ENCODE results near the gene FUT8.

The FUT8 gene

DNA sequence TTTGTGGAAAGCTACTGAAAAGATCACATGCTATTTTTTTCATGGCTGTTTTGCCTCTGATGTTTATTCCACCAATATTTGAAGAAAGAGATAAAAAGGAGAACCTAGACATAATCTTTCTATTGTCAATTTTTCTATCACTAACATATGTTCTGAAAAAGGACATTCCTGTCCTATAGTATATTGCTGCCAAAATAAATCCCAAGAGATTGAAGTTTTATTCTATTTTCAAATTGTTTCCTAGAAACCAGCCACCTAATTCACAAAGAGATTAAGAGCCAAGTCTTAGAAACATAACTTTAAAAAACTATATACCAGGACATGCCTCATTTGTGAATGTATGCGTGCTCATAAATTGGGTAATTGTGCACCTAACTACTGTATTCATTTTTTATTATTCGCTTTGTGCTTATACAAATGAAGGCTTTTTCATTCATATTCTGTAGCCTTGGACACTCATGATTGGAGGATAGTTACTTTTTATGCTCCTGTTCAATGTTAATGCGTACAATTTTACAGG, 200.7 kb downstream of the FUT8 start:
- DNase-seq (ENCODE audit: low read depth) = no peak
- H3K4me3 ChIP-seq (ENCODE audit: low read depth, low read length) = no peak overlapping the region
- TF ChIP-seq, protein P1, sequence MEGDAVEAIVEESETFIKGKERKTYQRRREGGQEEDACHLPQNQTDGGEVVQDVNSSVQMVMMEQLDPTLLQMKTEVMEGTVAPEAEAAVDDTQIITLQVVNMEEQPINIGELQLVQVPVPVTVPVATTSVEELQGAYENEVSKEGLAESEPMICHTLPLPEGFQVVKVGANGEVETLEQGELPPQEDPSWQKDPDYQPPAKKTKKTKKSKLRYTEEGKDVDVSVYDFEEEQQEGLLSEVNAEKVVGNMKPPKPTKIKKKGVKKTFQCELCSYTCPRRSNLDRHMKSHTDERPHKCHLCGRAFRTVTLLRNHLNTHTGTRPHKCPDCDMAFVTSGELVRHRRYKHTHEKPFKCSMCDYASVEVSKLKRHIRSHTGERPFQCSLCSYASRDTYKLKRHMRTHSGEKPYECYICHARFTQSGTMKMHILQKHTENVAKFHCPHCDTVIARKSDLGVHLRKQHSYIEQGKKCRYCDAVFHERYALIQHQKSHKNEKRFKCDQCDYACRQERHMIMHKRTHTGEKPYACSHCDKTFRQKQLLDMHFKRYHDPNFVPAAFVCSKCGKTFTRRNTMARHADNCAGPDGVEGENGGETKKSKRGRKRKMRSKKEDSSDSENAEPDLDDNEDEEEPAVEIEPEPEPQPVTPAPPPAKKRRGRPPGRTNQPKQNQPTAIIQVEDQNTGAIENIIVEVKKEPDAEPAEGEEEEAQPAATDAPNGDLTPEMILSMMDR (IDR thresholded peaks at IDR 0.05; ENCODE audit: low read depth, low read length, missing control alignments) = no peak

DNA sequence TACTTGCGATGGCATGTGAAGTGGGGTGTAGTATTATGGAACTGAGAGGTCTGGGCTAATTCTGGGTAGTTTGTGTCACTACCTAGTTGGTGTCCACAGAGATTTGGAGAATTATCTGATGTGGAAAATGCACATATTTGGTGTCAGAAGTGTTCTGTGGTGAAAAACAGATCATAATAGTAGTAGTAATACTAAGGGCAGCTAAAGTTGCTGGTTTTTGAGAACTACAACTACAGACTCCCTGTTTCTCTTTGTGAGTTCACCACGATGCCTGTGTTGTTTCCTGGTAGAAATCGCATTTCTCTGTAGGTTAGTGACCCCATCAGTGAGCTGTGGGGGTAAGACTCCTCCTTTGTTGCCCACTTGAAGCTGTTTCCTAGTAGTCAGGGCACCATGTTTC, 206.5 kb downstream of the FUT8 start:
- no peak for DNase-seq (ENCODE audit: low read depth)
- H3K4me3 ChIP-seq (ENCODE audit: low read depth, low read length) = no peak overlapping the region
- TF ChIP-seq, protein P1 (IDR thresholded peaks at IDR 0.05; ENCODE audit: low read depth, low read length, missing control alignments) = no peak

- no peak for DNase-seq (ENCODE audit: low read depth)
- no peak overlapping the region for H3K4me3 ChIP-seq (ENCODE audit: low read depth, low read length)
- TF ChIP-seq, protein P1 (IDR thresholded peaks at IDR 0.05; ENCODE audit: low read depth, low read length, missing control alignments) = no peak
These were observed 207.7 kb downstream of the FUT8 start for GRCh38 chr14:65620195-65620594.

DNA sequence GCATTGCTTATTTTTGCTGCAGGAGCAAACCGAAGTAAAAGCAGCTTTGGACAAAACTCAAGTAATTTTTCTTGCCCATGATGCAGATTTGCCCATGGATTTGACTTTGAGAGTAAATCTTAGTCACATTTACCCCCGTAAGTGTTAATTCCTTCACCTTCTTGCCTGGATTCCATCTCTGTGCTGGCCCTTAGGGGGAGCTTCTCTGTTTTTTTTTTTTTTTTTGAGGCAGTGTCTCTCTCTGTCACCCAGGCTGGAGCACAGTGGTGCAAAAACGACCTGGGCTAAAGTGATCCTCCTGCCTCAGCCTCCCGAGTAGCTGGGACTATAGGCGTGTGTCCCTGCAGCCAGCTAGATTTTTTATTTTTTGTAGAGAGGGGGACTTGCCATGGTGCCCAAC, 210.2 kb downstream of the FUT8 start:
- TF ChIP-seq, protein P1 (IDR thresholded peaks at IDR 0.05; ENCODE audit: low read depth, low read length, missing control alignments) = no peak
- H3K4me3 ChIP-seq (ENCODE audit: low read depth, low read length) = no peak overlapping the region
- no peak for DNase-seq (ENCODE audit: low read depth)

- no peak overlapping the region for H3K4me3 ChIP-seq (ENCODE audit: low read depth, low read length)
- TF ChIP-seq, protein P1 (IDR thresholded peaks at IDR 0.05; ENCODE audit: low read depth, low read length, missing control alignments) = no peak
- no peak for DNase-seq (ENCODE audit: low read depth)
These were observed 211.2 kb downstream of the FUT8 start for GRCh38 chr14:65623759-65624158.

DNA sequence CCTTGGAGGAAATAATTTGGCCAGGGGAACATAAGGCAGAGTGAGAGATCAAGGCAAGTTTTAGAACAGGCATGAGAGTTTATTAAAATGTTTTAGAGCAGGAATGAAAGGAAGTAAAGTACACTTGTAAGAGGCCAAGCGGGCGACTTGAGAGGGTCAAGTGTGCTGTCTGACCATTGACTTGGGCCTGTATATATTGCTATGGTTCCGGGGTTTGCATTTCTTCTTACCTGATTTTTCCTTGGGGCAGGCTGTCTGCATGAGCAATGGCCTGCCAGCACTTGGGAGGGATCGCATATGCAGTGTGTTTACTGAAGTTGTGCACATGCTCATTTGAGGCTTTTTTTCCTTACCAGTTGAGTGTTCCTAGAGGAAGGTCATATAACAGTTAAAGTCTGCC, 214.8 kb downstream of the FUT8 start:
- TF ChIP-seq, protein P1 (IDR thresholded peaks at IDR 0.05; ENCODE audit: low read depth, low read length, missing control alignments) = no peak
- no peak for DNase-seq (ENCODE audit: low read depth)

GRCh38 chr14:65628664-65629063, 216.1 kb downstream of the FUT8 start:
- no peak for DNase-seq (ENCODE audit: low read depth)
- no peak overlapping the region for H3K4me3 ChIP-seq (ENCODE audit: low read depth, low read length)
- TF ChIP-seq, protein P1 (IDR thresholded peaks at IDR 0.05; ENCODE audit: low read depth, low read length, missing control alignments) = no peak

More for the DNA sequence above, 214.8 kb downstream of the FUT8 start:
- no peak overlapping the region for H3K4me3 ChIP-seq (ENCODE audit: low read depth, low read length)

All from GM12864 (cell line).